GM19372 (cell line): ENCODE results near the gene BRSK2.

ENCODE experiments used
- ATAC-seq: cut with Tn5 transposase; IDR thresholded peaks from one replicate; pipeline ENCODE4 v1.9.1; 2021; ENCODE audit warnings: mild to moderate bottlenecking, low read depth, moderate library complexity; ENCODE audit not compliant: unreplicated experiment

The BRSK2 gene

GRCh38 chr11:1460396-1460985, 70.8 kb downstream of the BRSK2 start:
- ATAC-seq, result no peak

GRCh38 chr11:1460986-1461825, 71.5 kb downstream of the BRSK2 start:
- no peak for ATAC-seq

- no peak for ATAC-seq
Measured at GRCh38 chr11:1461826-1462697, 72.3 kb downstream of the BRSK2 start.

- ATAC-seq, result no peak
Measured at GRCh38 chr11:1462698-1462975, 72.9 kb downstream of the BRSK2 start.

GRCh38 chr11:1463056-1463455, 73.3 kb downstream of the BRSK2 start:
- no peak for ATAC-seq

GRCh38 chr11:1466784-1467183, 77.0 kb downstream of the BRSK2 start:
- ATAC-seq, result no peak

- ATAC-seq, result no peak
Measured at GRCh38 chr11:1467270-1467669, 77.5 kb downstream of the BRSK2 start.

GRCh38 chr11:1468002-1468401, 78.3 kb downstream of the BRSK2 start:
- no peak for ATAC-seq

GRCh38 chr11:1468473-1469066, 78.8 kb downstream of the BRSK2 start:
- no peak for ATAC-seq

GRCh38 chr11:1469287-1469910, 79.7 kb downstream of the BRSK2 start:
- no peak for ATAC-seq

- ATAC-seq, result no peak
Measured at GRCh38 chr11:1469911-1470680, 80.4 kb downstream of the BRSK2 start.

- no peak for ATAC-seq
Measured at GRCh38 chr11:1470681-1471611, 81.2 kb downstream of the BRSK2 start.

- ATAC-seq, result no peak
Measured at GRCh38 chr11:1471736-1472135, 82.0 kb downstream of the BRSK2 start.

GRCh38 chr11:1472180-1473005, 82.7 kb downstream of the BRSK2 start:
- ATAC-seq, result no peak

GRCh38 chr11:1473011-1473628, 83.4 kb downstream of the BRSK2 start:
- ATAC-seq, result no peak

- no peak for ATAC-seq
Measured at GRCh38 chr11:1473786-1474185, 84.1 kb downstream of the BRSK2 start.

GRCh38 chr11:1475841-1476240, 86.1 kb downstream of the BRSK2 start:
- no peak for ATAC-seq
